IMR-90 (cell line): Measurements from ENCODE around the gene PLCL2. TPM values are rescaled to one million over a fixed set of nuclear protein-coding genes. Genes with fewer than 3 reads are reported as not detected.

Experiments used
- ATAC-seq: fragments of 200-7000 bp; cut with Tn5 transposase; 2 replicates; pipeline ENCODE4 v1.9.1; 2020; ENCODE audit warnings: low read depth, mild to moderate bottlenecking, moderate library complexity
- BruUV-seq: library from RNA; stranded (reverse); fragments of 400-500 nt; replicated peaks from 2 replicates; lab custom pipeline; 2021; lab: Mats Ljungman, UMichigan
- CTCF ChIA-PET: fragments of 300-600 bp; formaldehyde crosslinking; extraction: SDS; loops from one replicate; lab custom pipeline; 2021; ENCODE audit warnings: antibody characterized with exemption; lab: Yijun Ruan, JAX
- POLR2A ChIA-PET: fragments of 300-600 bp; sonication (Branson Sonifier 250); formaldehyde crosslinking; loops from one replicate; lab custom pipeline; 2022; ENCODE audit warnings: antibody characterized with exemption; ENCODE audit not compliant: unreplicated experiment; lab: Charles Lee
- DNase-seq: peaks from one replicate; pipeline ENCODE4 v3.0.0; 2013
- H2AFZ ChIP-seq: replicated peaks from 2 replicates; pipeline ENCODE3; 2013; ENCODE audit warnings: low read length, mild to moderate bottlenecking; ENCODE audit not compliant: poor library complexity
- H2AK5ac ChIP-seq: 2 replicates; pipeline ENCODE4 v1.6.1; 2013; ENCODE audit warnings: low read depth, low read length, inconsistent platforms
- H2AK9ac ChIP-seq: replicated peaks from 2 replicates; pipeline ENCODE3; 2013; ENCODE audit warnings: mild to moderate bottlenecking, low read depth, low read length, moderate library complexity; ENCODE audit not compliant: poor library complexity
- H2BK120ac ChIP-seq: 2 replicates; pipeline ENCODE4 v1.6.1; 2013; ENCODE audit warnings: low read depth, low read length, inconsistent platforms
- H2BK15ac ChIP-seq: 3 replicates; pipeline ENCODE4 v1.6.1; 2013; ENCODE audit warnings: low read depth, low read length, inconsistent platforms
- H2BK20ac ChIP-seq: 2 replicates; pipeline ENCODE4 v1.6.1; 2013; ENCODE audit warnings: low read depth, mild to moderate bottlenecking, inconsistent platforms, low read length, moderate library complexity
- H2BK5ac ChIP-seq: 2 replicates; pipeline ENCODE4 v1.6.1; 2013; ENCODE audit warnings: mild to moderate bottlenecking, low read depth, low read length, inconsistent platforms; ENCODE audit not compliant: poor library complexity, severe bottlenecking
- H3K14ac ChIP-seq: replicated peaks from 2 replicates; pipeline ENCODE4 v1.6.1; 2013; ENCODE audit warnings: low read depth, low read length, inconsistent platforms
- H3K18ac ChIP-seq: 2 replicates; pipeline ENCODE4 v1.6.1; 2013; ENCODE audit warnings: low read depth, low read length, control low read depth
- H3K23ac ChIP-seq: 2 replicates; pipeline ENCODE4 v1.6.1; 2013; ENCODE audit warnings: low read depth, low read length, inconsistent platforms
- H3K27ac ChIP-seq: 2 replicates; pipeline ENCODE4 v1.5.1; 2013; ENCODE audit warnings: mild to moderate bottlenecking, control low read depth, low read length; ENCODE audit not compliant: insufficient read depth
- H3K27me3 ChIP-seq: 2 replicates; pipeline ENCODE4 v1.6.1; 2013; ENCODE audit warnings: low read length; ENCODE audit not compliant: control insufficient read depth, insufficient read depth
- H3K36me3 ChIP-seq: 2 replicates; pipeline ENCODE4 v1.6.1; 2013; ENCODE audit warnings: low read length, mixed read lengths; ENCODE audit not compliant: control insufficient read depth, insufficient read depth
- H3K4ac ChIP-seq: 2 replicates; pipeline ENCODE4 v1.6.1; 2013; ENCODE audit warnings: low read depth, low read length, inconsistent platforms
- H3K4me1 ChIP-seq: 2 replicates; pipeline ENCODE4 v1.6.1; 2013; ENCODE audit warnings: low read length, mixed read lengths; ENCODE audit not compliant: control insufficient read depth, insufficient read depth
- H3K4me2 ChIP-seq: 2 replicates; pipeline ENCODE4 v1.6.1; 2013; ENCODE audit warnings: low read depth, mild to moderate bottlenecking, control low read depth, low read length, moderate library complexity
- H3K4me3 ChIP-seq: 2 replicates; pipeline ENCODE4 v1.5.1; 2013; ENCODE audit warnings: low read depth, mild to moderate bottlenecking, control low read depth, low read length, moderate library complexity; ENCODE audit not compliant: insufficient read depth
- H3K56ac ChIP-seq: 2 replicates; pipeline ENCODE4 v1.6.1; 2013; ENCODE audit warnings: low read length, inconsistent platforms; ENCODE audit not compliant: insufficient read depth; ENCODE audit errors: extremely low read depth
- H3K79me1 ChIP-seq, 2 experiments: 2 replicates each; pipeline ENCODE4 v1.6.1; 2013; ENCODE audit warnings: low read length in 2 of 2, inconsistent platforms in 1 of 2, low read depth in 1 of 2
- H3K9ac ChIP-seq: 2 replicates; pipeline ENCODE4 v1.6.1; 2013; ENCODE audit warnings: low read depth, low read length, control low read depth
- H3K9me1 ChIP-seq: 2 replicates; pipeline ENCODE4 v1.6.1; 2013; ENCODE audit warnings: low read length, inconsistent platforms; ENCODE audit not compliant: insufficient read depth
- H3K9me3 ChIP-seq: 2 replicates; pipeline ENCODE4 v1.6.1; 2013; ENCODE audit warnings: low read length; ENCODE audit not compliant: control insufficient read depth, insufficient read depth
- H4K20me1 ChIP-seq: 2 replicates; pipeline ENCODE4 v1.6.1; 2013; ENCODE audit warnings: low read length, inconsistent platforms; ENCODE audit not compliant: insufficient read depth
- H4K5ac ChIP-seq: 2 replicates; pipeline ENCODE4 v1.6.1; 2013; ENCODE audit warnings: mild to moderate bottlenecking, low read depth, low read length, control low read depth
- H4K8ac ChIP-seq, 2 experiments: 2 replicates each; pipeline ENCODE4 v1.6.1; 2013; ENCODE audit warnings: low read depth in 2 of 2, low read length in 2 of 2, control low read depth in 1 of 2, inconsistent platforms in 1 of 2
- H4K91ac ChIP-seq: 2 replicates; pipeline ENCODE4 v1.6.1; 2013; ENCODE audit warnings: low read depth, low read length, inconsistent platforms; ENCODE audit not compliant: insufficient read depth
- BHLHE40 ChIP-seq: fragments of 150-350 bp; IDR thresholded peaks from 2 replicates; pipeline ENCODE4 v1.6.1; 2016; ENCODE audit warnings: mild to moderate bottlenecking, low read depth, low read length
- CEBPB ChIP-seq: IDR thresholded peaks from 2 replicates; pipeline ENCODE4 v1.6.1; 2012; ENCODE audit warnings: low read depth, low read length, improper control_type of control experiment
- CHD1 ChIP-seq: IDR thresholded peaks from 2 replicates; pipeline ENCODE4 v1.6.1; 2012; ENCODE audit warnings: low read depth, low read length, improper control_type of control experiment
- CTCF ChIP-seq: conservative IDR thresholded peaks from 2 replicates; pipeline ENCODE4 v1.5.1; 2012; ENCODE audit warnings: mild to moderate bottlenecking, low read depth, low read length, improper control_type of control experiment
- ELK1 ChIP-seq: fragments of 150-350 bp; IDR thresholded peaks from 2 replicates; pipeline ENCODE4 v1.6.1; 2016; ENCODE audit warnings: low read depth, mild to moderate bottlenecking, low read length, moderate library complexity, borderline replicate concordance
- FOS ChIP-seq: fragments of 150-350 bp; IDR thresholded peaks from 2 replicates; pipeline ENCODE4 v1.6.1; 2016; ENCODE audit warnings: low read depth, low read length
- MAFK ChIP-seq: IDR thresholded peaks from 2 replicates; pipeline ENCODE4 v1.6.1; 2012; ENCODE audit warnings: low read depth, low read length, improper control_type of control experiment
- MAZ ChIP-seq: IDR thresholded peaks from 2 replicates; pipeline ENCODE4 v1.6.1; 2012; ENCODE audit warnings: low read depth, mild to moderate bottlenecking, low read length, improper control_type of control experiment, moderate library complexity, borderline replicate concordance
- MXI1 ChIP-seq: IDR thresholded peaks from 2 replicates; pipeline ENCODE4 v1.6.1; 2012; ENCODE audit warnings: low read depth, mild to moderate bottlenecking, low read length, moderate library complexity, borderline replicate concordance
- NFE2L2 ChIP-seq: fragments of 150-350 bp; IDR thresholded peaks from 2 replicates; pipeline ENCODE4 v1.6.1; 2016; ENCODE audit warnings: low read depth, mild to moderate bottlenecking, low read length
- POLR2A ChIP-seq: IDR thresholded peaks from 2 replicates; pipeline ENCODE4 v1.6.1; 2012; ENCODE audit warnings: mild to moderate bottlenecking, low read depth, low read length
- RAD21 ChIP-seq: IDR thresholded peaks from 2 replicates; pipeline ENCODE4 v1.6.1; 2012; ENCODE audit warnings: low read length, improper control_type of control experiment
- RCOR1 ChIP-seq: IDR thresholded peaks from 2 replicates; pipeline ENCODE4 v1.6.1; 2012; ENCODE audit warnings: mild to moderate bottlenecking, low read length, improper control_type of control experiment; ENCODE audit not compliant: insufficient replicate concordance
- RFX5 ChIP-seq: IDR thresholded peaks from 2 replicates; pipeline ENCODE4 v1.8.0; 2012; ENCODE audit warnings: low read depth, mild to moderate bottlenecking, low read length, moderate library complexity
- SMC3 ChIP-seq: fragments of 150-350 bp; IDR thresholded peaks from 2 replicates; pipeline ENCODE4 v1.6.1; 2016; ENCODE audit warnings: low read depth, mild to moderate bottlenecking, antibody characterized with exemption, low read length, moderate library complexity
- WGBS, 2 experiments: methylation state at CpG; one replicate each; pipeline versions ENCODE4 v1.1.5 to v1.1.7; 2013; ENCODE audit warnings: missing lambda C conversion rate in 2 of 2; ENCODE audit not compliant: insufficient read length in 1 of 2; ENCODE audit errors: extremely low coverage in 2 of 2; 5-methylcytosine and 5-hydroxymethylcytosine counted together
- dilution Hi-C: fragments of 300-500 bp; cut with HindIII; formaldehyde crosslinking; loops from one replicate; pipeline ENCODE4 v1.14.3; 2018; ENCODE audit warnings: low sequenced_read_pairs; ENCODE audit not compliant: unreplicated experiment
- in situ Hi-C: fragments of 300-500 bp; cut with MboI; formaldehyde crosslinking; loops from 3 replicates; pipeline ENCODE4 v1.14.3; 2019; ENCODE audit warnings: low sequenced_read_pairs, inconsistent platforms, mixed read lengths
- intact Hi-C: fragments of 100-400 bp; cut with micrococcal nuclease; formaldehyde crosslinking; loops from 2 replicates; pipeline ENCODE4 v1.10.0; 2022
- polyA plus RNA-seq, 3 experiments: library from polyadenylated mRNA; depleted of rRNA; stranded (reverse); fragments of >200 nt; gene quantifications; 2 replicates each; pipeline ENCODE4 v1.2.3, GENCODE V29; 2012; ENCODE audit warnings: low replicate concordance in 1 of 3
- total RNA-seq: library from RNA; depleted of rRNA; stranded (reverse); fragments of >200 nt; gene quantifications from 2 replicates; pipeline ENCODE4 v1.2.3, GENCODE V29; 2012

The PLCL2 gene
- total and polyA plus RNA-seq, 2 of the 4 experiments (the other 2 are of a cell fraction), result 0.92 to 3.8 TPM

GRCh38 chr3:17118771-17119170, 234.0 kb downstream of the PLCL2 start:
- WGBS, 2 experiments, result 40% methylated on average over 1 of the region's 6 CpGs; no CpG with 5 or more reads in 1 of the 2 experiments
- Histone ChIP-seq H3K27me3 (no peaks in the 10 kb centered on the region; the same call in 1 of the 2 replicates), H4K91ac (no peak overlapping the region), H4K5ac (no peak overlapping the region), H3K79me1 (no peaks in the 10 kb centered on the region), H2BK15ac (no peak overlapping the region), H2AK5ac (no peak overlapping the region), H3K9ac (no peak overlapping the region), H3K4me1 (no peaks in the 10 kb centered on the region), H3K4me3 (no peak overlapping the region), H3K4me2 (no peak overlapping the region), H3K18ac (no peak overlapping the region), H2BK120ac (no peak overlapping the region), H3K9me1 (no peaks in the 10 kb centered on the region), H2BK5ac (no peak overlapping the region), H3K4ac (no peak overlapping the region), H3K27ac (no peak overlapping the region), H3K56ac (no peak overlapping the region), H2BK20ac (no peak overlapping the region), H3K9me3 (no peaks in the 10 kb centered on the region), H4K8ac (no peak overlapping the region), H3K14ac (no peak overlapping the region), H2AK9ac (no peak overlapping the region), H3K36me3 (no peaks in the 10 kb centered on the region), H4K20me1 (no peaks in the 10 kb centered on the region), H2AFZ (no peak overlapping the region), H3K23ac (no peak overlapping the region)
- dilution Hi-C loops (no loop called here), intact Hi-C loops (no loop called here), in situ Hi-C loops (no loop called here)
- CTCF ChIA-PET, result no interaction called here
- ATAC-seq, result no peak
- POLR2A ChIA-PET, result no interaction called here
- no TSS peak for BruUV-seq
- DNase-seq, result no peak
- TF ChIP-seq MAZ (no peak), NFE2L2 (no peak), RAD21 (no peak), POLR2A (no peak), ELK1 (no peak), SMC3 (no peak), MXI1 (no peak), FOS (no peak), BHLHE40 (no peak), RFX5 (no peak), CEBPB (no peak), CTCF (no peak), MAFK (no peak), CHD1 (no peak), RCOR1 (no peak)
